Activated CD4-positive, CD25-positive, alpha-beta regulatory T cell treated with anti-CD3 and anti-CD28 coated beads, Interleukin-2, amount 50 U/mL, for 72 hours (primary cell): ENCODE measurements around the gene RUVBL1.
A peak's percentile ranks its signal among the peaks of the same experiment; 100 is the strongest.

Experiments used
- DNase-seq: peaks from one replicate; pipeline ENCODE4 v3.0.0; 2021

RUVBL1 gene

DNA sequence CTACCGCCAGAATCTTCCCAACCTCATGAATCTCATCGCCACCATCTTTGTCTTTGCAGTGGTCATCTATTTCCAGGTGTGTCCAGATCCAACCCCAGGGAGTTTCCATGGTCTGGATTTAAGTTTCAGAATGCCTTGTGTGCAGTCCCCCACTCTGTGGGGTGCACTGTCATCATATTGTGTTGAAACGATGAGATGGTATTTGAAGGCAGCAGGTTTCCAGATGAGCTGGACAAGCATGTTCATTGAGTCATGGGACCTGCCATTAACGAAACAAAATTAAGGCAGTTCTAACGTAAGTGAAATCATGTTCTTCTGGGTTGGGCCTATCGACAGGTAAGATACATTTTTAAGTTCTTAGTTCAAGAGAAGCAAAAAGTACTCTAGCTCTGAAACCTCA lies 58.6 kb downstream of the RUVBL1 start:
- no peak for DNase-seq

DNA sequence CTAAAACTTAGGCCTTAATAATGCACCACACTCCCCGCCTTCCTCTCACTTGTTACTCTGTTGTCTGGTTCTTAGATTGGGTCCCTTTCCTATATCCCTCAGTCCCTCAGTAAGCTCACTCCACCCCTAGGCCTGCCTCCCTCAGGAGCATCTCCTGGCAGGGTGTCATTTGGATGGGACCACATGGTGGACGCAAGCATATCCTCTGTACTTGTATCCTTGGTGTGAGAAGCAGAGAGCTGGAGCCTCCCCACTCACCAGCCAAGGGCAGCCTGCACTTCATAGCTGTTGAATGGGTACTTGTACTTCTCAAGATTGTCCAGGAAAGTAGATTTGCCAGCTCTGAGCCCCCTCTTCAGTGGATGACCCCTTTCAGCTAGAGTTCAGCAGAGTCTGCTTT lies 59.7 kb downstream of the RUVBL1 start:
- no peak for DNase-seq

DNA sequence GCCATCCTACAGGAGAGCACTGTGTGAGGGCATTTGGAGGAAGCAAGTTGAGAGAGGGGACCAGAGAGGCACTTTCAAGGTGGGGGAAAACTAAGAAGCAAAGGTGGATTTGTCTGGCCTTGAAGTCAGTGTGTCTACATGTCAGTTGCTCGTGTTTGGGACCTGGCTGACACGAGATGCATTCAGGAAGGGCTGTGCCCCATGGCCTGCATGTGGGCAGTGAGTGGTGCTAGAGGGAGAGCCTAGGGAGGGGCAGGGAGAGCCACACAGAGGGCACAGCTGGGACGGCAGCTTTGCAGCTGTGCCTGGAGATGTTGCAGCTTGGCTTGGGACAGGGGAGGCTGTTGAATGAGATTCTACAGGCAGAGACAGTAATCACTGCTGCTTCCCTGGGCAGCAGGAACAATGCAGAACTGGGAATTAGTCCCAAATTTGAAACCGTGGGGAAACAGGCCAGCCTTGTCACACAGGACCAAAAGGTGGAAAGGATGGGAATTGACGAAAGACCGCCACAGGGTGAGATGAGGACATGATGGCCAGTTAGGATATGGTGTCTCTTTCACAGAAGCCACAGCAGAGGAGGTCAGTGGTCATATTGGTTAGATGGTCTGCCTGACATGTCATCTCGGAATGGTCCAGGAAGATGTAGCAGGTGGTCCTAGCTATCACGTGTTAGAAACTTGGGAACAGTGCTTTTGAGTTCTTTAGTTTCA lies 61.4 kb downstream of the RUVBL1 start:
- DNase-seq, result no peak

DNA sequence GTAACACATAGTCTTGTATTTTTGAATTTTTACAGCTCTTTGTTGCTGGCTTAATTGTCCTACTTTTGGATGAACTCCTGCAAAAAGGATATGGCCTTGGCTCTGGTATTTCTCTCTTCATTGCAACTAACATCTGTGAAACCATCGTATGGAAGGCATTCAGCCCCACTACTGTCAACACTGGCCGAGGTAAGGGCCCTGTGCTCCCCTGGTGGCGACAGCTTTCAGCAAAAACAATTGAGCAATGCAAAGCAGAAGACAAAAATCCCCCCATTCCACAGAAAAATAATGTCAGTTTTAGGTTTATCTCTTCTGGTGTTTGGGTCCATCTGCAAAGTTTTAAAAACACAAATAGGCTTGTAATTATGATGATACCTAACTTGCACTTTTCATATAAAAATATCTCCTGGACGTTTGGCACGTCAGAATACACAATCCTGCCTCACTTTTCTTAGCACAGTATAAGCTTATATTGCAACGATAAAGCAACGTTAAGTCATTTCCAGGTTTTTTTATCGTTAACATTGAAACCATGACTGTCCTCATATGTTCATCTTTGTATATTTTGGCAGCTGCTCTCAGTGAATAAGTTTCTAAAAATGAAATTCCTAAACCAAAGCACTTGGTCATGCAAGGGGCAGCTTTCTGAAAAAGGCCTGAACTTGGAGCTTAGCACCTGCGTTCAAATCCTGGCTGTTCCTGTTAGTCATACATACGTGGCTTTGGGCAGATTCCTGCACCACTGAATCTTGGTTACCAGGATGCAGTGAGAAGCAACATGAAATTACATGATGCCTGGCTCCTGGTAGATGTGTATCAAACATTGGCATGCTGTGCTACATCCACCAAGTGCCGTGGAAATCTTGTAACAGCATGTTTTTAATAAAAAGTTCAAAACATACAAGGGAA lies 62.9 kb downstream of the RUVBL1 start:
- no peak for DNase-seq

DNA sequence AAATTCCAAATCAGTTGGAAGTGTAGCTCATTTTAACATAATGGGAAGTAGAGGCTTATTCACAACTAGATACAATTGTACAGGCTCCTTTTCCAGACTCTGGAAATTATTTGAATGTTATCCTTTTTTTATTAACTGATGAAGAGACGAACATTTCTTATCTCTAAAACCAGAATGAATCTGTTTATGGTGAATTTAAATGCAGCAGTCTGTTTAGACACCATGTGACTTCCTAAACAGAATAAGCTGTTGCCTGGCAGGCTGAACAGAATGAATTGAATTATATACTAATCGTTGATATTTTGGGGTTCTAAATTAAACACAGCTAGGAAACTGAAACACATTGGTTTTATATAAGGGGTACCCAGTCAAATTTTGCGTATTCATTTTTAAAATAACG lies 67.4 kb downstream of the RUVBL1 start:
- no peak for DNase-seq

DNA sequence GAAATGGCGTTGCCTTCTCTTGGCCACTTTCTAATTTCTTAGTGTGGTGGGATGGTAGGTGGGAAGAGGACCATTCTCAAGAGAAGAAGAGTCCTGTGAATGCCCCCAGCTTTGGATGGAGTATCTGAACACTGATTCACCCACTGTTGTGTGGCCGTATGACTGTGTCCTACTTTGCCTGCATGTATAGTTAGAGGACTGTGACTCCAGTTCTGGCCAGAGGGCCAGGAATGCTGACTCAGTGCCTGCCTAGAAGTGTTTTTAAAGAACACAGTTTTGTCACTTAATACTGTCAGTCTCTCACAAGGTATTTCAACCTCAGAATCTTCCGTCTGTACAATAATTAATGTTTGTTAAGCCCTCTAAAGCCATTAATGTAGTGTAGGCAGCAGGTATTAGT lies 69.2 kb downstream of the RUVBL1 start:
- no peak for DNase-seq

DNA sequence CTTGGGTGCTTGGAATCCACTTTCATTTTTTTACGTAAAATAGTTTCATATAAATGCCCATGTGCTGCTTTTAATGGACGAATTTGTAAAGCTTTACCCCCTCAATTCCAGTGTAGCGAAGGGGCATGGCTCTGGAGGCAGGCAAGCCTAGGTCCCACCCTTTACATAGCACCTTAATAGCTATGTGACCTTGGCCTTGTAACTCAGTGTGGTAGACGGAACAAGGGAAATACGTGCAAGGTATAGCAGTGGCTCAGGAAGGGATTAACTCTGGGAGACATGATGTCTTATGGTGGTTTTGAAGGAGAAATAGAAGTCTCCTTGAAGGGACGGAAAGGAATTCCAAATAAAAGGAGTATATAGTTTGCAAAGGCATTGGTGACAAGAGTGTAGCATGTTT lies 70.0 kb downstream of the RUVBL1 start:
- no peak for DNase-seq

DNA sequence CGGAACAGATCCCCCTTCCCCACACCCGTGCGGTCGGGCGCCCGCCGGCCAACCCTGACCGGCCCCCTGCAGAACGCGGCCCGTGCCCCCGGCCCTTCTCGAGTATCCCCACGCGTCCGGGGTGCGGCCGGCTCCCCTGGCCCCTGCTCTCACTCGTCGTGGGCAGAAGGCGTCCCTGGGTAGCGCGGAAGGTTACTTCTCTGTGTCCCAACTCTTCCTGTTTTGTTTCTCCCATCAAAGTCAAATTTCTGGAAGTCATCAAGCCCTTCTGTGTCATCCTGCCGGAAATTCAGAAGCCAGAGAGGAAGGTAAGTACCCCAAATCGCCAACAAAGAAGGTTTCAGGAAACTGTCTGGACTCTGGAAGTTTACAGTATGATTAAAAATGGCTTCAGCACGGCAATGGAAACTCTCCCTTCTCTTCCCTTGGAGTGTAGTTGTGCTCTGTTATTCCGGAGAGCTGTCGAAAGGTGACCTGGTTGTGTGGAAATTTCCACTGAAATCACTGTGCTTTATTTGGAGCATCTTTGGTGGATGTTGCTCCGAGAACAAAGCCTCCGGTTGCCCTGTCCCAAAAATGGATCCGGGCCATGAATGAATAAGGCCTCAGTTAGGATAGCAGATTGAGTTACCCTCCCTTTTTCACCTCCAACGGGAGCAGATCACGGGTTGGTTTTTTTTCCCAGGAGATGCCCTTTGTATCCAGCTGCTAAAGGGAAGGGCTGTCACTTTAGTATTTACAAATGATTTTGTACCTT lies 70.8 kb downstream of the RUVBL1 start:
- no peak for DNase-seq

DNA sequence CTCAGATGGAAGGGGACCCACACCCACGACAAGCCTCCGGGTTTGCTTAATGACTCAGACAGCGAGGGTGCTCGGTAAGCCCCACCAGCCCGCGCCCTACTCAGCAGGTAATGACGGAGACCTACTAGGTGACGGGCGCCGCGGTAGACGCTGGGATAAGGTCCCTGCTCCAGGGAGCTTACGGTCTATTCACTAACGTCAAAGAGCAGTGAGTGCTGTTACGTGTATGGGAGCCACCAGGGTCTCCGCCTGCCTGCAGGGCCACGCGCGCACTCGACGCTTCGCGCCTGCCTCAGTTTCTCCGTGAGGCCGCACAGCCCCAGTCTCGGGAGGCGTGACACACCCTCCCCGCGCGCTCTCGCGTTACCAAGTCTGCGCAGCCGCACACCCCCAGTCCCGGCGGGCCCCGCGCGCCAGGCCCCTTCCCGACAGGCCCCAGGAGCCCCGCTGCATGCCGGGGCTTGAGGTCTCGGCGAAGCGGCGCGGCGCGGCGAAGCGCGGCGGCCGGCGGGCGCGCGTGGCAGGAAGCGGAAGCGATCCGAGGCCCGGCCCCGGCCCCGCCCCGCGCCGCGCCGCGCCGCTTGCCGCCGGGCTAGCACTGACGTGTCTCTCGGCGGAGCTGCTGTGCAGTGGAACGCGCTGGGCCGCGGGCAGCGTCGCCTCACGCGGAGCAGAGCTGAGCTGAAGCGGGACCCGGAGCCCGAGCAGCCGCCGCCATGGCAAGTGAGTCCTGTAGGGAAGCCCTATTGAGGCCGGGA lies 71.6 kb downstream of the RUVBL1 start, which contains the start of gene SEC61A1:
Gene SEC61A1, plus strand, starts transcription at position 601 of the 758 bp plus-strand sequence. Its CDS starts 116 bp downstream, at position 717.
- DNase-seq, result peak; percentile 97

DNA sequence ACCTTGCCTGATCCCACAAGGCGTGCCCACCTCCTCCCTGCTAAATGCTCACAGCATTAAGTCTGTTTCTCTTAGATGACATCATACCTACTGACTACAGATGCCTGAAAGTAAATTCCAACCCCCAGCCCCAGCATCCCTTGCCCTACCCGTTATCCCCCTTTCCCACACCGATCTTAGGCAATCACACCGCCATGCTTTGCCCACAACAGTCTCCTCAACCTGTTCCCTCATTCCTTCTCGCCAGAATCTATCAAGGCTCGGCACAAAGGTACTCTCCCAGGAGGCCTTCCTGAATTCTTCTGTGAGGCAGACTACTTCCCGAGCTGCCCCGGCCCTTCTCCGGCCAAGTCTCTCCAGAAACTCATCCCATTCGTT lies 72.2 kb downstream of the RUVBL1 start:
- DNase-seq, result no peak

DNA sequence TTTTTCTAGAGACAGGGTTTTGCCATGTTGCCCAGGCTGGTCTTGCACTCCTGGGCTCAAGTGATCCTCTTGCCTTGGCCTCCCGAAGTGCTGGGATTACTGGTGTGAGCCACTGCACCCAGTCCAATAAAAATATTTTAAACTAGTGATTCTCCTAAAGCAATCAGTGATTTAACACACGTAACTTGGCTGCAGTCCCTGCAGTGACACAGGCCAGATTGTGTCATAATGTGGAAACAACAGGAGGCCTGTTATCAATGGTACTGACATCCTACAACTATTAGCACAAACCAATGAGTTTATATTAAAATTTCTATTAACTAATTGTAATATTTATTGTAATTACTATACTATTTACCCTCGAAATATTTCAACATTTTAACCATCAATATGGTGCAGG lies 73.0 kb downstream of the RUVBL1 start:
- DNase-seq, result no peak

DNA sequence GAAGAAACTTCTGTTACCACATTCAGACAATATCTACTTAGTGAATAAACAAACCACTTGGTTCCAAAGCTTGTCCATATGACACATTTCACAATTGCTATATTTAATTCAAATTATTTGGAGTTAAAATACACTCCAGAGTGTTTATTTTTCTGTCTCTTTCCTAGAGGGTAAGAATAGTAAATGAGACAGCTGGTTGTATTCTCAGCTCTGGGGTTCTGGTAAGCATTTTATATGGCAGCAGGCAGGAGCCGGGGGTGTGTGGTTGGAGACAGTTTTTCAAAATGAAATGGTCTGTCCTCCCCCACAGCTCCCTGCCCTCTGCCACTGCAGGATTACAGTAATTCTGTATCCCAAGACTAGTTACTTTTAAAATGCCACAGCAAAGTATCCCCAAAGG lies 82.3 kb downstream of the RUVBL1 start:
- no peak for DNase-seq

DNA sequence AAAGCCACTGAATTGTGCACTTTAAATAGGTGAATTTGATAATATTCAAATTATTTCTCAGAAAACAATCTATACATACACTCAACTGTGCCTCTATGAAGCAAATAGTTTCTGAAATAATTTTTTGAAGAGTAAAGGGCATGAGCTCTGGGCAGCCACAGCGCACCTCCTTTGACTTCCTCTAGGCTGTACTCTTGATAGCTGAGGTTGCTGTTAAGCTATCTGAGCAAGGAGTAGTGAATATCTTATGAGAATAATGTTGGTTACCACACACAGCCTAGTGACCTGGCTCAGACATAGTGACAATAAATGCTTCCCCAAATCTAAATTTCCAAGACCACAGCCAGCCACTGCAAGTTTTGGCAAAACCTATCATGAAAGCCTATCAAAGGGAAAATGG lies 83.0 kb downstream of the RUVBL1 start:
- DNase-seq, result no peak

DNA sequence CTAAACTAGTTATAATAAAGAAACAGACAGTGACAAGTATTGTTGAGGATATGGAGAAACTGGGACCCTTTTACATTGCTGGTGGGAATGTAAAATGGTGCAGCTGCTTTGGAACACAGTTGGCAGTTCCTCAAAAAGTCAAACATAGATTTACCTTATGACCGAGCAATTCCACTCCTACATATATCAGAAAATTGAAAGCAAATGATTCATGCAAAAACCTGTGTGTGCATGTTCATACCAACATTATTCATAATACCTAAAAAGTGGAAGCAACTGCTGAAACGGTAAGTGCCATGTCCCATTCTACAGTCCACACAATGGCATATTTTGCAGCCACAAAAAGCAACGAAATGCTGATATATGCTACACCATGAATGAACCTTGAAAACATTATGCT lies 83.6 kb downstream of the RUVBL1 start:
- no peak for DNase-seq

DNA sequence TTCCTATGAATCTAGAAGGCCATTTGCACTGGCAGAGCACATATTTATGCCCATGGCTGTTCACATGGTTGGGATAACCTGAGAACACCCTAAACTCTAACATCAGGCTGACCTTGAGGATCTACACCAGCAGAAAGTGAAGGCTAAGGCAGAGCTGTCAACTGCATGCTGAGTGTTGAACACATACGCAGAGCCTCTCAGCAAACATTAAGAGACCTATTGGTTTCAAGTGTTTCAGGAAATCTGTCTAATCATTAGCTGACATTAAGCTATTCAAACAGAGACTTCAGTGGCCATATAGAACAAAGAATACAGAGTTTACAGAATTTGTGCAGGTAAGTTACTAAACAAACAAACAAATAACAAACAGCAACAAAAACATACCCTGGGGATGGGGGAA lies 87.5 kb downstream of the RUVBL1 start:
- DNase-seq, result no peak

DNA sequence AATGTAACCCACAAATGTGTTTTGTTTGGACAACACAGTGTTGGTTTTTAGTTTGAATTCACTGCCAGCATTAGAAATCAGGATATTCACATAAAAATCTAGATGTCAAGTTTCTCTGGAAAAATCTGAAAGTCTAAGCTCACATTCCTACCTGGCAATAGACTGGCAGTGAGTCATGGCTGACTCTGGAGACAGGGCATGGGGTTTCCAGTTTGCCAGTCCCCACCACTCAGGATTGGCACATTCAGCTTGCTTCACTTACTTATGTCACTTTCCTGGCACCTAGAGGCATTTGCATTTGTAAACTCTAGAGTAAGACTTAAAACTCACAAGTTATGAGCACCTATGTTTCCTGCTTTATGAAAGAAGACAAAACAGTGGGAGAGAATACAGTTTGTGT lies 90.5 kb downstream of the RUVBL1 start:
- no peak for DNase-seq
